Chondrocyte (in vitro differentiated cells): ENCODE results near the gene CYGB. TPM values are rescaled to one million over a fixed set of nuclear protein-coding genes. Genes with fewer than 3 reads are reported as not detected.

Experiments used
- DNase-seq: peaks from one replicate; pipeline ENCODE4 v3.0.0; 2021; ENCODE audit warnings: mixed read lengths, low spot score
- H3K27ac Mint-ChIP-seq: one replicate; pipeline ENCODE4 v1.8.0; 2021; ENCODE audit warnings: mild to moderate bottlenecking, moderate library complexity, mixed read lengths; ENCODE audit not compliant: unreplicated experiment
- H3K27me3 Mint-ChIP-seq: 2 replicates; pipeline ENCODE4 v1.8.0; 2021; ENCODE audit warnings: low read depth, mixed read lengths
- H3K36me3 Mint-ChIP-seq: 2 replicates; pipeline ENCODE4 v1.8.0; 2021; ENCODE audit warnings: low read depth, mixed read lengths
- H3K4me1 Mint-ChIP-seq: 2 replicates; pipeline ENCODE4 v1.8.0; 2021; ENCODE audit warnings: low read depth, mild to moderate bottlenecking, mixed read lengths
- H3K4me3 Mint-ChIP-seq: one replicate; pipeline ENCODE4 v1.8.0; 2021; ENCODE audit warnings: mild to moderate bottlenecking, moderate library complexity, mixed read lengths; ENCODE audit not compliant: unreplicated experiment
- H3K9me3 Mint-ChIP-seq: 2 replicates; pipeline ENCODE4 v1.8.0; 2021; ENCODE audit warnings: low read depth, mixed read lengths
- total RNA-seq: library from RNA; stranded (reverse); gene quantifications from 3 replicates; pipeline ENCODE4 v1.2.1, GENCODE V29; 2021
- TF ChIP-seq, protein P1 (sequence below): fragments of 200-600 bp; sonication (generic); IDR thresholded peaks from 2 replicates; pipeline ENCODE4 v1.5.0; 2021; ENCODE audit warnings: antibody characterized with exemption, mild to moderate bottlenecking, moderate library complexity

Gene CYGB
- total RNA-seq, 1 donor from 2014 or later = 5.4 TPM

DNA sequence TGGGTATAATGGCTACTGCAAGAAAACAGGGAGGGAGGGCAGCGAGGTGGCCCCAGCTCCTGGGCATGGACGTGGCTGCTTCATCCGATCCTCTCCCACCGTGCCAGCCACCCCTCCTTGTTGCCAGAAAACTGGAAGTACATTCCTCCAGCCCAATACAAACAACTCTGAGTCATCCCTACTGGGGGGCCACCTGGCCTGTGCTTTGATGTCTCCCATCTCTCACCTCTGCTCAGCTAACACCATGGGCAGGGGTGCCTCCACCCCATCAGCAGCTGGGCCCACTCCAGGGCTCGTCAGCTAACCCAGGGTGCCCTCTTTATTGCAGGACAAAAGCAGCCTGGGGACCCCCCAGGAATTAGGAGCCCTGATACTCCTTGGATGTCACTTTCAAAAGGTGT is 38.2 kb downstream of the CYGB start:
- Mint-ChIP-seq H3K27ac (no peak overlapping the region), H3K4me1 (peaks cover 36% of the 10 kb centered on the region), H3K4me3 (no peak overlapping the region), H3K36me3 (no peaks in the 10 kb centered on the region), H3K9me3 (no peaks in the 10 kb centered on the region), H3K27me3 (no peaks in the 10 kb centered on the region)
- no peak for DNase-seq
- TF ChIP-seq, protein P1, sequence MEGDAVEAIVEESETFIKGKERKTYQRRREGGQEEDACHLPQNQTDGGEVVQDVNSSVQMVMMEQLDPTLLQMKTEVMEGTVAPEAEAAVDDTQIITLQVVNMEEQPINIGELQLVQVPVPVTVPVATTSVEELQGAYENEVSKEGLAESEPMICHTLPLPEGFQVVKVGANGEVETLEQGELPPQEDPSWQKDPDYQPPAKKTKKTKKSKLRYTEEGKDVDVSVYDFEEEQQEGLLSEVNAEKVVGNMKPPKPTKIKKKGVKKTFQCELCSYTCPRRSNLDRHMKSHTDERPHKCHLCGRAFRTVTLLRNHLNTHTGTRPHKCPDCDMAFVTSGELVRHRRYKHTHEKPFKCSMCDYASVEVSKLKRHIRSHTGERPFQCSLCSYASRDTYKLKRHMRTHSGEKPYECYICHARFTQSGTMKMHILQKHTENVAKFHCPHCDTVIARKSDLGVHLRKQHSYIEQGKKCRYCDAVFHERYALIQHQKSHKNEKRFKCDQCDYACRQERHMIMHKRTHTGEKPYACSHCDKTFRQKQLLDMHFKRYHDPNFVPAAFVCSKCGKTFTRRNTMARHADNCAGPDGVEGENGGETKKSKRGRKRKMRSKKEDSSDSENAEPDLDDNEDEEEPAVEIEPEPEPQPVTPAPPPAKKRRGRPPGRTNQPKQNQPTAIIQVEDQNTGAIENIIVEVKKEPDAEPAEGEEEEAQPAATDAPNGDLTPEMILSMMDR = no peak

DNA sequence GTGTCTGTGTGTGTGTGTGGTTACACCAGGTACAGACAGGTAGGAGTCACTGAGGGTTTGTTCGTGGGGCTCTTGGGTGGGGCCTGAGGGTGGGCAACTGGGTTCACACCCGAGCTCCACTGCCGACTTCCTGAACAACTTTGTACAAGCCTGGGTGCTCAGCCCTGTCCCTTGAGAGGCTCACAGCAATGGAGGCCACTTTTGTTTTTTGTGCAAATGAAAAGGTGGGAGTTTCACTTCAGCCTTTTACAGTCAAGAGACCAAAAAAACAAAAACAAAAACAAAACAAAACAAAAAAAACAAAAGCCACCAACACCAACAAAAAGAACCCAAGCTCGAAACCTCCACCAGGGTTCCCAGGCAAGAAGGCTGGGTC is 38.6 kb downstream of the CYGB start:
- Mint-ChIP-seq H3K4me3 (no peak overlapping the region), H3K4me1 (peaks cover 36% of the 10 kb centered on the region), H3K36me3 (no peaks in the 10 kb centered on the region), H3K9me3 (no peaks in the 10 kb centered on the region), H3K27ac (no peak overlapping the region), H3K27me3 (no peaks in the 10 kb centered on the region)
- TF ChIP-seq, protein P1 = no peak
- DNase-seq = no peak

DNA sequence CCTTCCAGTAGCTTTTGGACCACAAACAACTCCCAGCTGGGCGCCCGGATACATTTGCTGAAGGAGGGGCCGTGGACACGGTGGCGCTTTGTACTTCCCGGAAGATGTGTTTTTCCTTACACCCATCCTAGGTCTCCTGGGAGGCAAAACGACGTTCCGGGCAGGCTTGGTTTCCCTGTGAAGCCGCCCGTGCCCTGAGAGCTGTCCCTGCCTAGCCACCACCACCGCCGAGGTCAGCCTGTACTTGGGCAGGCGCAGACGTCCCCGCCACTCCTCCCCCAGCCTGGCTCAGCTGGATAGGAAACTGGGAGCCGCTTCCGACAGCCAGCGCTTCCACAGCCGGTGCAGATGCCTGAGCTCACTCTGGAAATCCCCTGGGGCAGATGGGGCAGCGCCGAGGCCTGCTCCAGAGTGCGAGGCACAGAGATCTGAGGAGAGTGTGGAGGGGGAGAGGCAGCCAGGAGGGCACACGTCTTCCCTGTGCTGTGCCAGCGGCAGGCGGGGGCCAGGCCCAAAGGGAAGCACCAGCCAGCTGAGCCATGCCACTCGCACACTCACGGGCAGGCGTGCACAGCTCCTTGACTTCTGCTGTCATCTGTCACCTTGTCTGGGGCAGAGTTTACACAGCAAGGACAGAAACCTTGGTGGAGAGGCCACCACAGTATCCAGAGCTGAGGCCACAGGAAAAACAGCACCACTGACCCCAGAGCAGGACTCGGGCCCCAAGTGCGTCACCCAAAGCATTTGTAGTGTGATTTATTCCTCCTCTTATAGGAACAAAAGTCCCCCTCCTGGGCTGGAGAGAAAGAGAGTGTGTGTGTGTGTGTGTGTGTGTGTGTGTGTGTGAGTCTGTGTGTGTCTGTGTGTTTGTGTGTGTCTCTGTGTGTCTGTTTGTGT is 39.3 kb downstream of the CYGB start:
- TF ChIP-seq, protein P1 = no peak
- H3K4me3 Mint-ChIP-seq = peak overlapping the region; percentile 47
- peak overlapping the region; percentile 79 for H3K27ac Mint-ChIP-seq
- H3K4me1 Mint-ChIP-seq = peaks cover 43% of the 10 kb centered on the region
- no peak for DNase-seq
- H3K36me3 Mint-ChIP-seq = no peaks in the 10 kb centered on the region
- no peaks in the 10 kb centered on the region for H3K27me3 Mint-ChIP-seq
- no peaks in the 10 kb centered on the region for H3K9me3 Mint-ChIP-seq

DNA sequence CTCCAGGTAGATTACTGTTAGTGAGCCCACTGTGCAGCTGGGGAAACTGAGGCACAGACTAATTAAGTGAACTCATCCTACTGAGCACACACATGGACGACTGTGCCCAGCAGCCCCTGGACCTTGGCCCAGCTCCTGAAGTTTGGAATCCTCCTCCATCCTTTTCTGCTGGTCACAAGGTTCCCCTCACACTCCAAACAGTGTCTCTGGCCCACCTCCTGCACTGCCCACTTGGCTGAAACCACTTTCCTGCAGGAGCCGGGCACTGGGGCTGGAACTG is 39.9 kb downstream of the CYGB start:
- TF ChIP-seq, protein P1 = no peak
- Mint-ChIP-seq H3K36me3 (no peaks in the 10 kb centered on the region), H3K4me3 (no peak overlapping the region), H3K27me3 (no peaks in the 10 kb centered on the region), H3K4me1 (peaks cover 49% of the 10 kb centered on the region), H3K9me3 (no peaks in the 10 kb centered on the region), H3K27ac (peak overlapping the region; percentile 79)
- DNase-seq = no peak

DNA sequence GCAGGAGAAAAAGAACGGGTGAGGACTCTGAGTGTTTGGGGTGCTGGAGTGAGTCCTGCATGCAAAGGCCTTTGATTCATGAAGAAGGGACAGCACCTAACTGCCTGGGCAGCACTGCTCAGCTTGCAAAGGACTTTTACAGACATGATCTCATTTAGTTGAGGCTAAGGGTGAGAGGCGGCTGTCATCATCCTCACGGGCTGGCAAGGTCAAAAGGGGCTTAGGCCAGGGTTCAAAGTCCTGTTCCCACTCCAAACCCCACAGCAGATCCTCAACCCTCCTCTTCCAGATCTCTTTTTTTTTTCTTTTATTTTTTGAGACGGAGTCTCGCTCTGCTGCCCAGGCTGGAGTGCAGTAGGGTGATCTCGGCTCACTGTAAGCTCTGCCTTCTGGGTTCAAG is 41.0 kb downstream of the CYGB start:
- DNase-seq = no peak
- Mint-ChIP-seq H3K27ac (no peak overlapping the region), H3K27me3 (no peaks in the 10 kb centered on the region), H3K4me3 (no peak overlapping the region), H3K36me3 (no peaks in the 10 kb centered on the region), H3K9me3 (no peaks in the 10 kb centered on the region), H3K4me1 (peaks cover 46% of the 10 kb centered on the region)
- TF ChIP-seq, protein P1 = no peak
